NCI-H187 treated with DMSO at 0.1 percent for 48 hours (cell line): Measurements from ENCODE around the gene MBD6.

Experiments
- DNase-seq: peaks from one replicate; lab custom pipeline; 2025; lab: John Stamatoyannopoulos, UW

Gene MBD6

DNA sequence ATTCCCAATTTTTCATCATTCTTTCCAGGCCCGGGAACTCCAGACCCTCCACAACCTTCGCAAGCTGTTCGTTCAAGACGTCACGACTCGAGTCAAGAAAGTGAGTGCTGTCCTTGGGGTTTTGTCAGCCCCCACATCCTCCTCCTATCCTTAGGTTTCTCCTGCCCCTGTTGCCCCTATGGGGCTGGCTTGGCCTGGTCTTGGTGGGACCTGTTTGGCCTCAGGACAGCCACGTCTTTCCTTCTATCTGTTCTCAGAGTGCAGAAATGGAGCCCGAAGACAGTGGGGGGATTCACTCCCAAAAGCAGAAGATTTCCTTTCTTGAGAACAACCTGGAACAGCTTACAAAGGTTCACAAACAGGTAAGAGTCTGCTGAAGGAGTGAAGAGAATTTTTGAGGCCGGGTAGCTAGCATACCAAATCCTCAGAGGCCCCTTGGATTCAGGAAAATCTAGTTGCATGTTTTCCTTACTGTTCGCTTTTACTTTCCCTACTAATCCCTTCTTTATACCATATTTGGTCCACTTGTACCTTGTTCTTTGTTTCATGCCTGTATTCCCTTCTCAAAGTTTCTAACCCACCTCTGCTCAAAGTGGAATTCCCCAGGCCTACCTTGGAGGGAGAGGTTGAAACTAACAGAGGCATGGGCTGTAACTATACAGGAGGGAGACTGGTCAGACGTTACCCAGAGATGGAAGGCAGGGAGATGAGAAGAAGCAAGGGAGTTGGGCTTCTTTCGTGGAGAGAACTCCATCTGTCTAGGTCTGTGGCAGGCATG is 55.5 kb downstream of the MBD6 start:
- DNase-seq, result no peak

- DNase-seq, result no peak
Observed at GRCh38 chr12:57579011-57579410, 56.4 kb downstream of the MBD6 start.
